Esophagus squamous epithelium (tissue), 4 donors: ENCODE results near the gene TMEM184A.

Experiments
- POLR2A ChIP-seq, 4 donors: fragments of 450-650 bp; IDR thresholded peaks; one replicate each; pipeline ENCODE4 v1.6.1; 2017; ENCODE audit warnings: antibody characterized with exemption in 4 of 4, mild to moderate bottlenecking in 4 of 4, moderate library complexity in 3 of 4
- TF ChIP-seq, protein P1 (sequence below), 6 experiments: fragments of 450-650 bp in 4 of 6; fragments of 200-600 bp in 2 of 6; sonication (generic) in 2 of 6; IDR thresholded peaks; one replicate each; pipeline ENCODE4 v1.5.1; 2016 to 2019; ENCODE audit warnings: antibody characterized with exemption in 6 of 6, mild to moderate bottlenecking in 4 of 6, moderate library complexity in 4 of 6

DNA sequence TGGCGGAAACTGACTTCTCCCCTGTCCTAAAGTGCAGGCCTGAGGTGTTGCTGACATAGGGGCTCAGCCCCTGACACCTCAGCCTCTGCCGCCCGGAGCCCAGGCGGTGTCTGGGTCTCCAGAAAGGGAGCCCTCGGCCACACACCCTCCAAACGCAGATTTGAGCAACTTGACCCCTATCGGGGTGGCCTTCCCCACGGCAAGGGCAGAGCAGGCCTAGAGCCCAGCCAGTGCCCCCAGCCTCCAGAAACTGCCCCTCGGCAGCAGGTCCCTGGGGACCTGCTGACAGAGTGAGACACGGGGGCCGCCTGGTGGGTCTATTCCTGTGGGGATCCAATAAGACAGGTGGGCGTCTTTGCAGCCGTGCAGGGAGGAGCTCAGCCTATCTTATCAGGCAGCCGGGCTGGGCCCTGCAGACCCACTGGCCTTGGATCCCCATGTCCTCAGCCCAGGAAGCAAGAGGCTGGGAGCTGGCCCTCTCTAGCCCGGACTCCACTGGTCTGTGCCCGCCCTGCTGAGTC is 11.0 kb downstream of the TMEM184A start:
- no peak for TF ChIP-seq POLR2A (IDR thresholded peaks at IDR 0.05)
- TF ChIP-seq, protein P1, sequence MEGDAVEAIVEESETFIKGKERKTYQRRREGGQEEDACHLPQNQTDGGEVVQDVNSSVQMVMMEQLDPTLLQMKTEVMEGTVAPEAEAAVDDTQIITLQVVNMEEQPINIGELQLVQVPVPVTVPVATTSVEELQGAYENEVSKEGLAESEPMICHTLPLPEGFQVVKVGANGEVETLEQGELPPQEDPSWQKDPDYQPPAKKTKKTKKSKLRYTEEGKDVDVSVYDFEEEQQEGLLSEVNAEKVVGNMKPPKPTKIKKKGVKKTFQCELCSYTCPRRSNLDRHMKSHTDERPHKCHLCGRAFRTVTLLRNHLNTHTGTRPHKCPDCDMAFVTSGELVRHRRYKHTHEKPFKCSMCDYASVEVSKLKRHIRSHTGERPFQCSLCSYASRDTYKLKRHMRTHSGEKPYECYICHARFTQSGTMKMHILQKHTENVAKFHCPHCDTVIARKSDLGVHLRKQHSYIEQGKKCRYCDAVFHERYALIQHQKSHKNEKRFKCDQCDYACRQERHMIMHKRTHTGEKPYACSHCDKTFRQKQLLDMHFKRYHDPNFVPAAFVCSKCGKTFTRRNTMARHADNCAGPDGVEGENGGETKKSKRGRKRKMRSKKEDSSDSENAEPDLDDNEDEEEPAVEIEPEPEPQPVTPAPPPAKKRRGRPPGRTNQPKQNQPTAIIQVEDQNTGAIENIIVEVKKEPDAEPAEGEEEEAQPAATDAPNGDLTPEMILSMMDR (IDR thresholded peaks at IDR 0.05): no peak
